Cardiac septum (tissue), 1 donor: ENCODE data around the gene MORN1. TPM values are rescaled to one million over a fixed set of nuclear protein-coding genes. Genes with fewer than 3 reads are reported as not detected.
"Not testable (repeated sequence)": the region's sequence is repeated elsewhere in the genome, so short reads cannot be mapped to it uniquely, and the experiment has no call there.

Experiments used
- DNase-seq: peaks from one replicate; pipeline ENCODE4 v3.0.0-alpha.2; 2020; ENCODE audit warnings: low spot score
- intact Hi-C: fragments of 100-400 bp; cut with DNase I; formaldehyde crosslinking; loops from one replicate; pipeline ENCODE4 v1.14.0; 2022
- long read RNA-seq: library from polyadenylated mRNA; unstranded; transcript quantifications from one replicate; pipeline ENCODE4 v2.0.0, GENCODE V29; 2021
- total RNA-seq: library from RNA; stranded (reverse); fragmentation: NEBNext Ultra II Directional; extraction: Animal tissue kit (Norgen Biotek cat#: 25700); gene quantifications from one replicate; pipeline ENCODE4 v1.2.1, GENCODE V29; 2021
- donor health status: DM: no; HTN: no; CAD: no.

MORN1 gene
- total RNA-seq: 3.6 TPM
- long read RNA-seq, partial matches to known transcripts: 2 of 6 reads
- long read RNA-seq, other reads (novel, unspliced or antisense): 4 of 6 reads

GRCh38 chr1:2391041-2391930 lies at the start of gene MORN1, which contains the start of gene RER1:
Gene MORN1, minus strand, starts transcription at chr1:2391554. Its CDS starts 21 bp downstream, at chr1:2391533.
Gene RER1, plus strand, starts transcription at chr1:2391841. Its CDS starts 3,950 bp downstream, at chr1:2395791.
- intact Hi-C loops: no loop called here
- DNase-seq: peak; percentile 99

- intact Hi-C loops, DNase-seq: not testable (repeated sequence)
Observed at GRCh38 chr1:2440346-2440745, 49.0 kb upstream of the MORN1 start.

GRCh38 chr1:2439369-2439768 lies 48.0 kb upstream of the MORN1 start:
- no peak for DNase-seq
- intact Hi-C loops: loop anchor here (10.0 kb wide), 1 partner anchor 365 kb away; the partner anchor contains the start of gene TTC34

- intact Hi-C loops: loop anchor here (10.0 kb wide), 1 partner anchor 366 kb away; the partner anchor contains the start of gene TTC34
- no peak for DNase-seq
Observed at GRCh38 chr1:2438641-2439040, 47.3 kb upstream of the MORN1 start.

- no peak for DNase-seq
Observed at GRCh38 chr1:2438038-2438437, 46.7 kb upstream of the MORN1 start.

GRCh38 chr1:2437617-2438016 lies 46.3 kb upstream of the MORN1 start:
- intact Hi-C loops: loop anchor here (10.0 kb wide), 1 partner anchor 367 kb away; the partner anchor contains the start of gene TTC34

More at GRCh38 chr1:2438038-2438437, 46.7 kb upstream of the MORN1 start:
- intact Hi-C loops: loop anchor here (10.0 kb wide), 1 partner anchor 367 kb away; the partner anchor contains the start of gene TTC34

GRCh38 chr1:2436876-2437275 lies 45.5 kb upstream of the MORN1 start:
- intact Hi-C loops: loop anchor here (10.0 kb wide), 1 partner anchor 368 kb away; the partner anchor contains the start of gene TTC34
- no peak for DNase-seq

More at GRCh38 chr1:2437617-2438016, 46.3 kb upstream of the MORN1 start:
- no peak for DNase-seq

GRCh38 chr1:2435746-2436355 lies 44.5 kb upstream of the MORN1 start:
- intact Hi-C loops: loop anchor here (10.0 kb wide), 1 partner anchor 369 kb away; the partner anchor contains the start of gene TTC34
- no peak for DNase-seq

- no peak for DNase-seq
- intact Hi-C loops: loop anchor here (10.0 kb wide), 1 partner anchor 370 kb away; the partner anchor contains the start of gene TTC34
Observed at GRCh38 chr1:2435091-2435490, 43.7 kb upstream of the MORN1 start.

GRCh38 chr1:2433936-2434655 lies 42.7 kb upstream of the MORN1 start:
- intact Hi-C loops: loop anchor here (10.0 kb wide), 1 partner anchor 371 kb away; the partner anchor contains the start of gene TTC34
- DNase-seq: no peak

GRCh38 chr1:2433196-2433595 lies 41.8 kb upstream of the MORN1 start:
- intact Hi-C loops: loop anchor here (10.0 kb wide), 1 partner anchor 372 kb away; the partner anchor contains the start of gene TTC34
- DNase-seq: no peak

- no peak for DNase-seq
- intact Hi-C loops: loop anchor here (10.0 kb wide), 1 partner anchor 372 kb away; the partner anchor contains the start of gene TTC34
Observed at GRCh38 chr1:2432441-2432844, 41.1 kb upstream of the MORN1 start.

GRCh38 chr1:2431518-2431917 lies 40.2 kb upstream of the MORN1 start:
- intact Hi-C loops: loop anchor here (10.0 kb wide), 1 partner anchor 373 kb away; the partner anchor contains the start of gene TTC34
- DNase-seq: no peak

- intact Hi-C loops: loop anchor here (10.0 kb wide), 1 partner anchor 374 kb away; the partner anchor contains the start of gene TTC34
- no peak for DNase-seq
Observed at GRCh38 chr1:2431103-2431502, 39.7 kb upstream of the MORN1 start.

- DNase-seq: no peak
- intact Hi-C loops: loop anchor here (10.0 kb wide), 1 partner anchor 374 kb away; the partner anchor contains the start of gene TTC34
Observed at GRCh38 chr1:2430592-2430973, 39.2 kb upstream of the MORN1 start.

- DNase-seq: no peak
- intact Hi-C loops: loop anchor here (10.0 kb wide), 1 partner anchor 375 kb away; the partner anchor contains the start of gene TTC34
Observed at GRCh38 chr1:2429780-2430591, 38.6 kb upstream of the MORN1 start.

- intact Hi-C loops: no loop called here
- no peak for DNase-seq
Observed at GRCh38 chr1:2428490-2428889, 37.1 kb upstream of the MORN1 start.

- DNase-seq: no peak
- intact Hi-C loops: no loop called here
Observed at GRCh38 chr1:2427976-2428375, 36.6 kb upstream of the MORN1 start.
